ENCODE data around the gene CKS1B. TPM values are rescaled to one million over a fixed set of nuclear protein-coding genes. Genes with fewer than 3 reads are reported as not detected.

The CKS1B gene
- total RNA-seq, 1 experiment from 2014 or later = 258 TPM

DNA sequence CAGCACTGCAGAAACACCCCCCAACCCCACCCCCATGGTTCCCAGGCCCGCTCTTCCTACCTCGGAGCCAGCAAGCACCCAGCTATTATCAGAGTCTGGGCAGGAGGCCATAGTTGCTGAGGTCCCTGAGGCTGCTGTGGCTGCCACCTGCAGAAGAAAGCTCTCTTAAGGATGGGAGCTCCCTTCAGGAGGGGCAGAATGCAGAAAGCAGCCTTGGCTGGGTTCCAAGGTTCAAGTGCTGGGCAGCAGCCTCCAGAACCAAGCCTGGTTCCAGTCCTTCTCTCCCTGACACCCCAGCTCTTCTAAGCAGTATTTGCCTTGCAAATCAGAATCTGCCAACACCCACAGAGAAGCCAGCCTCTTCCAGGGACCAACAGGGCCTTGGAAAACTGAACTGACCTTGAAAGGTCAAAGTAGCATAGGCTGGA is 20.9 kb upstream of the CKS1B start:
- ChIA-PET POLR2A (interaction anchor here (1.4 kb wide), 1 partner anchor 17 kb away, joined by 5 read pairs; the partner anchor contains the start of gene SHC1), CTCF (interaction anchor here (0.8 to 3.8 kb wide), 4 partner anchors 31 to 97 kb away, joined by 3 to 77 read pairs (median 4); partner anchors contain the start of gene ADAM15)
- Mint-ChIP-seq H3K9me3 (no peaks in the 10 kb centered on the region), H3K27ac (no peak overlapping the region), H3K27me3 (ENCODE audit: low read depth) (no peaks in the 10 kb centered on the region), H3K36me3 (peaks cover 4% of the 10 kb centered on the region), H3K4me1 (peaks cover 48% of the 10 kb centered on the region), H3K4me3 (no peak overlapping the region)
- ATAC-seq = no peak
- DNase-seq (ENCODE audit: low spot score) = no peak
- TF ChIP-seq ZNF263 (CRISPR knock-in tag; IDR thresholded peaks at IDR 0.05; ENCODE audit: low read depth) (no peak), ELF4 (CRISPR knock-in tag; IDR thresholded peaks at IDR 0.05; ENCODE audit: low read depth) (no peak), KAT7 (CRISPR knock-in tag; IDR thresholded peaks at IDR 0.05; ENCODE audit: borderline replicate concordance) (no peak), NR2C2 (CRISPR knock-in tag; IDR thresholded peaks at IDR 0.05) (no peak), ZBTB21 (CRISPR knock-in tag; IDR thresholded peaks at IDR 0.05; ENCODE audit: borderline replicate concordance) (no peak), NFYB (CRISPR knock-in tag; conservative IDR thresholded peaks at IDR 0.05; ENCODE audit: low read depth) (no peak), IRF2 (CRISPR knock-in tag; IDR thresholded peaks at IDR 0.05; ENCODE audit: borderline replicate concordance, low read depth) (no peak), NR1H2 (CRISPR knock-in tag; IDR thresholded peaks at IDR 0.05) (no peak), FOXJ3 (CRISPR knock-in tag; IDR thresholded peaks at IDR 0.05; ENCODE audit: borderline replicate concordance) (no peak), SOX15 (CRISPR knock-in tag; IDR thresholded peaks at IDR 0.05) (no peak), CREM (CRISPR knock-in tag; IDR thresholded peaks at IDR 0.05) (no peak), SMAD3 (CRISPR knock-in tag; IDR thresholded peaks at IDR 0.05; ENCODE audit: borderline replicate concordance) (no peak)
- TF ChIP-seq, protein P1, sequence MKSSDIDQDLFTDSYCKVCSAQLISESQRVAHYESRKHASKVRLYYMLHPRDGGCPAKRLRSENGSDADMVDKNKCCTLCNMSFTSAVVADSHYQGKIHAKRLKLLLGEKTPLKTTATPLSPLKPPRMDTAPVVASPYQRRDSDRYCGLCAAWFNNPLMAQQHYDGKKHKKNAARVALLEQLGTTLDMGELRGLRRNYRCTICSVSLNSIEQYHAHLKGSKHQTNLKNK (CRISPR knock-in tag; IDR thresholded peaks at IDR 0.05) = no peak
- TF ChIP-seq, protein P2, sequence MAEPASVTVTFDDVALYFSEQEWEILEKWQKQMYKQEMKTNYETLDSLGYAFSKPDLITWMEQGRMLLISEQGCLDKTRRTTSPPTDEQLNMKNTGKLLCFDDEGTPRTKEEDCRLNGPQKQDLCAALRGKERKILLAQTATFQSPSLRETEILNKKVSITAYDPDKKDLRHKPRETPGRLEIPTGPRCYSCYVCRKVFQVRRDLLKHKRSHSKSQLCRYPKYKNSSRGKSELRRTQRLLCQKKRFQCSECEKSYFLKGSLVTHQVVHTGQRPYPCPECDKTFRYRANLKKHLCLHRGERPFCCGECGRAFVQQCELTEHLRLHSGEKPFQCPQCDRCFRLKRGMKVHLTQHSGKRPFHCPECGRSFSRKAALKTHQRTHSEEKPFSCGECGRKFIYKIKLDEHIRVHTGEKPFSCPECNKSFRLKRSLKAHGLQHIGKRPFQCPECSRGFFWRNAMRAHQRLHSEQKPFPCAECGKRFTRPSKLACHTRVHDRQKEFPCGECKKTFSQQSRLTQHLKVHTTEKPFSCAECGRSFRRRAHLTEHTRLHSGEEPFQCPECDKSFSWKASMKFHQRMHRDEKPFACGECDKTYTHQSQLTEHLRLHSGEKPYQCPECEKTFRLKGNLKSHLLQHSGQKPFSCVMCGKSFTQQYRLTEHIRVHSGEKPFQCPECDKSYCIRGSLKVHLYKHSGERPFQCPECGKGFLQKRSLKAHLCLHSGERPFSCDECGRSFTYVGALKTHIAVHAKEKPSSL (CRISPR knock-in tag; conservative IDR thresholded peaks at IDR 0.05) = no peak
- TF ChIP-seq, protein P3, sequence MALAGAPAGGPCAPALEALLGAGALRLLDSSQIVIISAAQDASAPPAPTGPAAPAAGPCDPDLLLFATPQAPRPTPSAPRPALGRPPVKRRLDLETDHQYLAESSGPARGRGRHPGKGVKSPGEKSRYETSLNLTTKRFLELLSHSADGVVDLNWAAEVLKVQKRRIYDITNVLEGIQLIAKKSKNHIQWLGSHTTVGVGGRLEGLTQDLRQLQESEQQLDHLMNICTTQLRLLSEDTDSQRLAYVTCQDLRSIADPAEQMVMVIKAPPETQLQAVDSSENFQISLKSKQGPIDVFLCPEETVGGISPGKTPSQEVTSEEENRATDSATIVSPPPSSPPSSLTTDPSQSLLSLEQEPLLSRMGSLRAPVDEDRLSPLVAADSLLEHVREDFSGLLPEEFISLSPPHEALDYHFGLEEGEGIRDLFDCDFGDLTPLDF (CRISPR knock-in tag; IDR thresholded peaks at IDR 0.05) = no peak
- TF ChIP-seq, protein P4, sequence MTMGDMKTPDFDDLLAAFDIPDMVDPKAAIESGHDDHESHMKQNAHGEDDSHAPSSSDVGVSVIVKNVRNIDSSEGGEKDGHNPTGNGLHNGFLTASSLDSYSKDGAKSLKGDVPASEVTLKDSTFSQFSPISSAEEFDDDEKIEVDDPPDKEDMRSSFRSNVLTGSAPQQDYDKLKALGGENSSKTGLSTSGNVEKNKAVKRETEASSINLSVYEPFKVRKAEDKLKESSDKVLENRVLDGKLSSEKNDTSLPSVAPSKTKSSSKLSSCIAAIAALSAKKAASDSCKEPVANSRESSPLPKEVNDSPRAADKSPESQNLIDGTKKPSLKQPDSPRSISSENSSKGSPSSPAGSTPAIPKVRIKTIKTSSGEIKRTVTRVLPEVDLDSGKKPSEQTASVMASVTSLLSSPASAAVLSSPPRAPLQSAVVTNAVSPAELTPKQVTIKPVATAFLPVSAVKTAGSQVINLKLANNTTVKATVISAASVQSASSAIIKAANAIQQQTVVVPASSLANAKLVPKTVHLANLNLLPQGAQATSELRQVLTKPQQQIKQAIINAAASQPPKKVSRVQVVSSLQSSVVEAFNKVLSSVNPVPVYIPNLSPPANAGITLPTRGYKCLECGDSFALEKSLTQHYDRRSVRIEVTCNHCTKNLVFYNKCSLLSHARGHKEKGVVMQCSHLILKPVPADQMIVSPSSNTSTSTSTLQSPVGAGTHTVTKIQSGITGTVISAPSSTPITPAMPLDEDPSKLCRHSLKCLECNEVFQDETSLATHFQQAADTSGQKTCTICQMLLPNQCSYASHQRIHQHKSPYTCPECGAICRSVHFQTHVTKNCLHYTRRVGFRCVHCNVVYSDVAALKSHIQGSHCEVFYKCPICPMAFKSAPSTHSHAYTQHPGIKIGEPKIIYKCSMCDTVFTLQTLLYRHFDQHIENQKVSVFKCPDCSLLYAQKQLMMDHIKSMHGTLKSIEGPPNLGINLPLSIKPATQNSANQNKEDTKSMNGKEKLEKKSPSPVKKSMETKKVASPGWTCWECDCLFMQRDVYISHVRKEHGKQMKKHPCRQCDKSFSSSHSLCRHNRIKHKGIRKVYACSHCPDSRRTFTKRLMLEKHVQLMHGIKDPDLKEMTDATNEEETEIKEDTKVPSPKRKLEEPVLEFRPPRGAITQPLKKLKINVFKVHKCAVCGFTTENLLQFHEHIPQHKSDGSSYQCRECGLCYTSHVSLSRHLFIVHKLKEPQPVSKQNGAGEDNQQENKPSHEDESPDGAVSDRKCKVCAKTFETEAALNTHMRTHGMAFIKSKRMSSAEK (CRISPR knock-in tag; IDR thresholded peaks at IDR 0.05; ENCODE audit: borderline replicate concordance) = no peak

DNA sequence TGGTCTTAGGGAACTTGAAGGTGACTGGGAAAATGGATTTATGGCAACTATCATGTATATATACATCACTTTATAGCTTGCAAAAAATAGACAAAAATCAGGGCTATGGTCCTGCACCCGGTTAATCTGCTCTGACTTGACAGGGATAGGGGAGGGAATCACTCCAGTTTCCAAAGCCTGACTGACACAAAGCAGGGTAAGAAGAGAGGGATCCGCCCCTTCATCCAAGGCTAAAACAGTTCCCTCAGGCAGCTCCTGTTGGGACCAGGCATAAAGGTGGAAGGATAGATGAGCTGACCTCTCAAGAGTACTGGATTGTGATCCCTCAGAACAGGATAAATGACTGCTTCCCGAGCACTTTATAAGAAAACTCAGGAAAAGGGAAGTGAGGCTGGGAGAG is 19.9 kb upstream of the CKS1B start:
- Mint-ChIP-seq H3K27ac (no peak overlapping the region), H3K9me3 (no peaks in the 10 kb centered on the region), H3K4me1 (peaks cover 48% of the 10 kb centered on the region), H3K27me3 (ENCODE audit: low read depth) (no peaks in the 10 kb centered on the region), H3K4me3 (peak overlapping the region; percentile 97), H3K36me3 (peaks cover 5% of the 10 kb centered on the region)
- CTCF ChIA-PET = interaction anchor here (0.6 to 3.8 kb wide), 7 partner anchors 17 to 395 kb away, joined by 3 to 77 read pairs (median 3); partner anchors contain the start of genes ADAM15 and SHC1
- ATAC-seq (no peak), DNase-seq (ENCODE audit: low spot score) (no peak)
- POLR2A ChIA-PET = interaction anchor here (2.0 to 4.6 kb wide), 2 partner anchors 11 to 17 kb away, joined by 7 to 66 read pairs; partner anchors contain the start of genes CKS1B and SHC1
- TF ChIP-seq ESRRA (CRISPR knock-in tag; IDR thresholded peaks at IDR 0.05; ENCODE audit: borderline replicate concordance) = no peak
- TF ChIP-seq RORB (CRISPR knock-in tag; IDR thresholded peaks at IDR 0.05) = no peak
- TF ChIP-seq ZNF671 (CRISPR knock-in tag; IDR thresholded peaks at IDR 0.05) = no peak
- no peak for TF ChIP-seq CBFB (CRISPR knock-in tag; IDR thresholded peaks at IDR 0.05; ENCODE audit: low read depth)
- TF ChIP-seq, protein P5, sequence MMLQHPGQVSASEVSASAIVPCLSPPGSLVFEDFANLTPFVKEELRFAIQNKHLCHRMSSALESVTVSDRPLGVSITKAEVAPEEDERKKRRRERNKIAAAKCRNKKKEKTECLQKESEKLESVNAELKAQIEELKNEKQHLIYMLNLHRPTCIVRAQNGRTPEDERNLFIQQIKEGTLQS (CRISPR knock-in tag; conservative IDR thresholded peaks at IDR 0.05) = no peak
- TF ChIP-seq CREM (CRISPR knock-in tag; IDR thresholded peaks at IDR 0.05) = no peak
- TF ChIP-seq NR2C2 (CRISPR knock-in tag; IDR thresholded peaks at IDR 0.05) = no peak
- TF ChIP-seq SMAD4 (CRISPR knock-in tag; IDR thresholded peaks at IDR 0.05) = no peak
- TF ChIP-seq MYBL2 (CRISPR knock-in tag; IDR thresholded peaks at IDR 0.05) = no peak
- TF ChIP-seq, protein P6, sequence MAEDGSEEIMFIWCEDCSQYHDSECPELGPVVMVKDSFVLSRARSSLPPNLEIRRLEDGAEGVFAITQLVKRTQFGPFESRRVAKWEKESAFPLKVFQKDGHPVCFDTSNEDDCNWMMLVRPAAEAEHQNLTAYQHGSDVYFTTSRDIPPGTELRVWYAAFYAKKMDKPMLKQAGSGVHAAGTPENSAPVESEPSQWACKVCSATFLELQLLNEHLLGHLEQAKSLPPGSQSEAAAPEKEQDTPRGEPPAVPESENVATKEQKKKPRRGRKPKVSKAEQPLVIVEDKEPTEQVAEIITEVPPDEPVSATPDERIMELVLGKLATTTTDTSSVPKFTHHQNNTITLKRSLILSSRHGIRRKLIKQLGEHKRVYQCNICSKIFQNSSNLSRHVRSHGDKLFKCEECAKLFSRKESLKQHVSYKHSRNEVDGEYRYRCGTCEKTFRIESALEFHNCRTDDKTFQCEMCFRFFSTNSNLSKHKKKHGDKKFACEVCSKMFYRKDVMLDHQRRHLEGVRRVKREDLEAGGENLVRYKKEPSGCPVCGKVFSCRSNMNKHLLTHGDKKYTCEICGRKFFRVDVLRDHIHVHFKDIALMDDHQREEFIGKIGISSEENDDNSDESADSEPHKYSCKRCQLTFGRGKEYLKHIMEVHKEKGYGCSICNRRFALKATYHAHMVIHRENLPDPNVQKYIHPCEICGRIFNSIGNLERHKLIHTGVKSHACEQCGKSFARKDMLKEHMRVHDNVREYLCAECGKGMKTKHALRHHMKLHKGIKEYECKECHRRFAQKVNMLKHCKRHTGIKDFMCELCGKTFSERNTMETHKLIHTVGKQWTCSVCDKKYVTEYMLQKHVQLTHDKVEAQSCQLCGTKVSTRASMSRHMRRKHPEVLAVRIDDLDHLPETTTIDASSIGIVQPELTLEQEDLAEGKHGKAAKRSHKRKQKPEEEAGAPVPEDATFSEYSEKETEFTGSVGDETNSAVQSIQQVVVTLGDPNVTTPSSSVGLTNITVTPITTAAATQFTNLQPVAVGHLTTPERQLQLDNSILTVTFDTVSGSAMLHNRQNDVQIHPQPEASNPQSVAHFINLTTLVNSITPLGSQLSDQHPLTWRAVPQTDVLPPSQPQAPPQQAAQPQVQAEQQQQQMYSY (CRISPR knock-in tag; IDR thresholded peaks at IDR 0.05) = no peak
- TF ChIP-seq FOXJ3 (CRISPR knock-in tag; IDR thresholded peaks at IDR 0.05; ENCODE audit: borderline replicate concordance) = no peak
